NCI-H1417 (cell line): ENCODE results near the gene PCP4L1.

ENCODE experiments used
- DNase-seq, 3 experiments: peaks; one replicate each; lab custom pipeline; 2025; lab: John Stamatoyannopoulos, UW

Gene PCP4L1

DNA sequence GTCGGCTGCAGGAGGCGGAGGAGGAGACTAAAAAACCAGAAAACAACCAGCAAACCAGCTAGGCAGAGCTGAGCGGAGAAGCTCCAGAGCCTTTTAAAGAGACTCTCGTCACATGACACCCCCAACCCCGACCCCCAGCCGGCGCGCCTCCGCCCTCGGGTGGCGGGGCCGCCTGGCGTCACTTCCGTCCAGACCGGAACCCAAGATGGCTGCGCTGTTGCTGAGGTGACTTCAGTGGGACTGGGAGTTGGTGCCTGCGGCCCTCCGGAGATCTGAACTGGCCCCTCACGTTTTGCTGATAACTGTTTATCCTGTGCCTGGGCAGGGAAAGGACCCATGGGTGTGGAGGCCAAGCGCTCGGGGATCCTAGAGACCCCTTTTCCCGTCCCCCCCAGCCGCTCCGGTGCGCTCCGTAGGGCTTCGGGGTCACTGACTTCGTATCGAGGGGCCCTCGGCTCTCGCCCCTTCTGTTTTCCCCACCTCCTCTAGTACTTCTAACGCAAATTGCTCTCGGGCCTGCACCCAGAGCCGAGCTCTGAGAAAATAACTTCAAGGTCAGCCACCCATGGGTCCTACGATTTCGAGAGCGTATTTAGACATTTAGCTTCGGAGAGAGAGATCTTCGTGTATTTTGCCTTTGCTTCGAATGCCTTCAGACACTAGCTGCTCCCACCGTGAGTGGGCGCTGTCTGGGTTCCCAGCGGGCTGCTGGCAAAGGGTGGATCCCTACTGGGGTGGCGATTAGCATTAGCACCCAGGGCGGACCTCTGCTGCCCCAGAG lies 55.8 kb downstream of the PCP4L1 start, which contains the start of gene SDHC:
TSS of gene SDHC (plus strand) at position 181 of the 781 bp plus-strand sequence. CDS start at position 206, 25 bp downstream.
- peak; percentile 85 to 97 (median 90) for DNase-seq

GRCh38 chr1:161315841-161316674 lies 57.5 kb downstream of the PCP4L1 start:
- peak in 1 of 3 experiments; percentile 35 for DNase-seq

DNA sequence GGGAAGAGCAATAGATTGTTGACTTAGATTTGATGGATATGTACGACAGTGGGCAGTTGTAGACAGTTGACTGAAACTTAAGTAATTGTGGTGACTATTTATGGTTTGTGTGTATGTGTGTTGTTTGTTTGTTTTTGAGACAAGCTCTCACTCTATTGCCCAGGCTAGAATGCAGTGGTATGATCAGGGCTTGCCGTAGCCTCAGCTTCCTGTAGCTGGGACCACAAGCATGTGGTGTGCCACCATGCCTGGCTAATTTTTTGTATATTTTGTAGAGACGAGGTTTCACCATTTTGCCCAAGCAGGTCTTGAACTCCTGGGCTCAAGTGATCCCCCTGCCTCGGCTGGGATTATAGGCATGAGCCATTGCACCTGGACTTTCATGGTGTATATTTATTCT lies 65.5 kb downstream of the PCP4L1 start:
- DNase-seq, result no peak

DNA sequence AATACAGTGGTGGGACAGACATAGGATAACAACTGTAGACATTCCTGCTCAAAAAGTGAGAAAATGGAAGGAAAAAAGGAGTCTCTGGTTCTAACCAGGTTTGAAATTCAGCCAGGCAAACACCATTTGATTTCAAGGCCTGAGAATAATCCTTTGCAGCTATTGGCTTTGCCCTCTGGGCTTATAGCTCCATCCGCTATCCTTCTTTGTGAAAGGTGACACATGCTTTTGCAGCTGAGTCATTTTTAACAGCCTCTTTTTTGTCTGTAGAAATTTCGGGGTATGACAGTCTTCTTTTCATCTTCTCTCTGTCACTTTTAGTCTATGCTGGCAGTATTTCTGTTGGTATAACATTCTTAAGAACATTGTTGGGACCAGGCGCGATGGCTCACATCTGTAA lies 71.8 kb downstream of the PCP4L1 start:
- DNase-seq, result no peak

- no peak for DNase-seq
These were observed 74.6 kb downstream of the PCP4L1 start for GRCh38 chr1:161333166-161333565.
